PC-3 (cell line): ENCODE measurements around the gene GIPC3.

Source experiments
- CTCF ChIP-seq: fragments of 300-600 bp; sonication (generic); conservative IDR thresholded peaks from 2 replicates; pipeline ENCODE4 v1.5.1; 2017; ENCODE audit warnings: antibody characterized with exemption, low read depth, mild to moderate bottlenecking, low read length
- EZH2 ChIP-seq: fragments of 300-600 bp; sonication (generic); IDR thresholded peaks from one replicate; pipeline ENCODE4 v1.6.1; 2017; ENCODE audit warnings: antibody characterized with exemption, mild to moderate bottlenecking, low read length; ENCODE audit not compliant: unreplicated experiment
- EZH2phosphoT487 ChIP-seq: fragments of 300-600 bp; sonication (generic); IDR thresholded peaks from 2 replicates; pipeline ENCODE4 v1.6.1; 2018; ENCODE audit warnings: mild to moderate bottlenecking, antibody characterized with exemption, low read length, borderline replicate concordance

GRCh38 chr19:3570606-3571011 is 14.7 kb upstream of the GIPC3 start:
- TF ChIP-seq CTCF (no peak), EZH2 (no peak), EZH2phosphoT487 (no peak)
